Measurements from ENCODE around the gene LEPROT. TPM values are rescaled to one million over a fixed set of nuclear protein-coding genes. Genes with fewer than 3 reads are reported as not detected.

The LEPROT gene
- 10 to 100 TPM; 19.5 to 21.6 TPM for total RNA-seq

GRCh38 chr1:65420590-65421350 lies at the start of gene LEPROT, which contains the start of gene LEPR:
Gene LEPROT (plus strand): TSS chr1:65420668. CDS start chr1:65420725, 57 bp downstream.
Gene LEPR (plus strand): TSS chr1:65420668. CDS start chr1:65565566, 144,898 bp downstream.

Other genes starting within 250 kb of the LEPROT start
- 1 to 10 TPM; 1.3 TPM for gene DNAJC6, start 111.1 kb upstream of the LEPROT start, total RNA-seq
- gene LEPR, start within 50 bp of the LEPROT start, total RNA-seq, result 1 to 10 TPM; 1.7 TPM